HUES48 (cell line): ENCODE results near the gene MCM7.
"Not testable (repeated sequence)": the region's sequence is repeated elsewhere in the genome, so short reads cannot be mapped to it uniquely, and the experiment has no call there.

ENCODE experiments used
- H3K27ac ChIP-seq: one replicate; pipeline ENCODE4 v1.7.0; 2013; ENCODE audit warnings: low read depth, low read length, inconsistent platforms
- H3K27me3 ChIP-seq: 2 replicates; pipeline ENCODE4 v1.6.1; 2013; ENCODE audit warnings: mild to moderate bottlenecking, low read length; ENCODE audit not compliant: control insufficient read depth, insufficient read depth
- H3K36me3 ChIP-seq: 2 replicates; pipeline ENCODE4 v1.6.1; 2013; ENCODE audit warnings: low read length; ENCODE audit not compliant: control insufficient read depth, insufficient read depth
- H3K4me1 ChIP-seq: 2 replicates; pipeline ENCODE4 v1.6.1; 2013; ENCODE audit warnings: mild to moderate bottlenecking, low read length; ENCODE audit not compliant: control insufficient read depth, insufficient read depth
- H3K4me3 ChIP-seq: 2 replicates; pipeline ENCODE4 v1.5.1; 2013; ENCODE audit warnings: mild to moderate bottlenecking, low read depth, low read length
- H3K9ac ChIP-seq: 2 replicates; pipeline ENCODE4 v1.6.1; 2013; ENCODE audit warnings: mild to moderate bottlenecking, low read depth, low read length, moderate library complexity
- H3K9me3 ChIP-seq: 2 replicates; pipeline ENCODE4 v1.6.1; 2013; ENCODE audit warnings: low read length; ENCODE audit not compliant: control insufficient read depth, insufficient read depth

Gene MCM7

GRCh38 chr7:100101016-100101862 lies at the start of gene MCM7, which contains the start of gene AP4M1:
MCM7 (minus strand) TSS chr7:100101397; CDS start chr7:100101294, 103 bp downstream.
AP4M1 (plus strand) TSS chr7:100101643; CDS start chr7:100101715, 72 bp downstream.
- Histone ChIP-seq H3K36me3 (peaks cover 64% of the 10 kb centered on the region), H3K27me3 (no peaks in the 10 kb centered on the region), H3K27ac (peak within 1 kb of the TSS; percentile 100), H3K4me3 (peak within 1 kb of the TSS; percentile 96), H3K9me3 (no peaks in the 10 kb centered on the region), H3K9ac (peak within 1 kb of the TSS; percentile 100), H3K4me1 (peaks cover 10% of the 10 kb centered on the region; the same call in 1 of the 2 replicates)

DNA sequence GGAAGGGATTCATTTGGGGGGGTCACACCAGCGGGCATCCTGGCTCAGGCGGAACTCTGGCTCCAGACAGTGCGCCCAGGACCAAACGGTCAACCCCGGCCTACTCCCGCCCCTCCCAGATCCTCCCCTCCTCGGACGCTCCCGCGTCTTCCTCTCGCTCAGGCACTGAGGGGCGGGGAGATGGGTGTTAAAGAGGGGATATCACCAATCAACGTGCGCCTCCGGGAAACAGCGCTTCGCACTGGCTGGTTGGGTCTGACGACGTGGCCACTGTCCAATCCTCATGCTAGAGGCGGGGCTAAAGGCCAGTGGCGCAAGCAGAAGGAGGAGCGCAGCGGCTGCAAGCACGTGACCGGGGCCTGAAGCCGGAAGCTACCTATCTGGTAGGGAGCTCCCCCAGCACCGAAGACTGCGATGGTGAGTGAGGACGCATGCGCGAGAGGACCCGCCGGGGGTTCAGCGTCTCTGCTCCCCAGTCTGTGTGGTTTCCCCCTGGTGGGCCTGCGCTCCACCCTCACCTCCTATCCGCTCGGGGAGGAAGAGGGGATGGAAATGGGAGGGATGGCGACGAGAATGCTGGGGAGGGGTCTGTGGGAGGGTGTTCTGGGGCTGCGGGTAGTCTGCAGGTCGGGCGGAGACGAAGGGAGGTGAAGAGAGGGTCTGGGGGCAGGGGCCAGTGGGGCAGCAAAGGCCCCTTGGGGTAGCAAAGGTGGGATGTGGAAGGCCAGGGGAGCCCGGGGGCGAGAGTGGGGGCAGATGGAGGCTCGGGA lies 47.5 kb upstream of the MCM7 start, which contains the start of gene LAMTOR4:
Gene LAMTOR4 (plus strand): TSS at position 360 of the 770 bp plus-strand sequence. CDS start 55 bp downstream, at position 415.
- Histone ChIP-seq H3K4me1 (peaks cover 10% of the 10 kb centered on the region), H3K27me3 (no peaks in the 10 kb centered on the region), H3K9me3 (no peaks in the 10 kb centered on the region), H3K4me3 (peak within 1 kb of the TSS; percentile 81), H3K9ac (peak within 1 kb of the TSS; percentile 60), H3K27ac (peak within 1 kb of the TSS; percentile 68), H3K36me3 (peaks cover 31% of the 10 kb centered on the region)

DNA sequence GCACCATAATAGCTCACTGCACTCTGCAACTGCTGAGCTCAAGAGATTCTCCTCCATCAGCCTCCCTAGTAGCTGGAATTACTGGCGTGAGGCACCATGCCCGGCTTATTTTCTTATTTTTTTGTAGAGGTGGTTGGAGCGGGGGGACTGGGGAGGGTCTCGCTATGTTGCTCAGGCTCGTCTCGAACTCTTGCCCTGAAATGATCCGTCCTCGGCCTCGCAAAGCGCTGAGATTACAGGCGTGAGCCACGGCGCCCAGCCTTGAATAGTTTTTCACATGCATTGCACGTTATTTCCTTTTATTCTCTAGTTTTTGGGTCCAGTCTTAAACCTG lies 47.0 kb upstream of the MCM7 start:
- H3K27me3 ChIP-seq: no peaks in the 10 kb centered on the region
- H3K9me3 ChIP-seq: no peaks in the 10 kb centered on the region
- no peak overlapping the region for H3K9ac ChIP-seq
- peak overlapping the region; percentile 47 for H3K27ac ChIP-seq
- H3K4me3 ChIP-seq: peak overlapping the region; percentile 48
- peaks cover 10% of the 10 kb centered on the region for H3K4me1 ChIP-seq
- peaks cover 25% of the 10 kb centered on the region for H3K36me3 ChIP-seq

DNA sequence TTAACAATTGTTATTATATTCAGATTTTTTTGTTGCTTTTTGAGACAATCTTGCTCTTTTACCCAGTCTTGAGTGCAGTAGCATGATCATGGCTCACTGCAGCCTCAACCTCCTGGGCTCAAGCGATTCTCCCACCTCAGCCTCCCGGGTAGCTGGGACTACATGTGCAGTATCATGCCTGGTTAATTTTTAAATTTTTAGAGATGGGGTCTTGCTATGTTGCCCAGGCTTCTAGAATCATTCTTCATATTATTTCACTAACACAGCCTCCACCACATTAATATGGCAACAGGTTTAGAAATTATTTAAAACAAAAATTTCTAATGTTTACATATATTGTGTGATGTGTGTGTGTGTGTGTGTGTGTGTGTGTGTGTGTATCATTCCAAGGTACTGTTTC lies 46.1 kb upstream of the MCM7 start:
- H3K27ac ChIP-seq: no peak overlapping the region
- no peaks in the 10 kb centered on the region for H3K9me3 ChIP-seq
- no peak overlapping the region for H3K9ac ChIP-seq
- no peaks in the 10 kb centered on the region for H3K27me3 ChIP-seq
- H3K4me1 ChIP-seq: peaks cover 10% of the 10 kb centered on the region
- no peak overlapping the region for H3K4me3 ChIP-seq
- H3K36me3 ChIP-seq: peaks cover 16% of the 10 kb centered on the region

- H3K9me3 ChIP-seq, H3K27me3 ChIP-seq, H3K4me3 ChIP-seq, H3K9ac ChIP-seq, H3K36me3 ChIP-seq, H3K4me1 ChIP-seq, H3K27ac ChIP-seq: not testable (repeated sequence)
Observed at GRCh38 chr7:100146350-100146749, 45.2 kb upstream of the MCM7 start.

DNA sequence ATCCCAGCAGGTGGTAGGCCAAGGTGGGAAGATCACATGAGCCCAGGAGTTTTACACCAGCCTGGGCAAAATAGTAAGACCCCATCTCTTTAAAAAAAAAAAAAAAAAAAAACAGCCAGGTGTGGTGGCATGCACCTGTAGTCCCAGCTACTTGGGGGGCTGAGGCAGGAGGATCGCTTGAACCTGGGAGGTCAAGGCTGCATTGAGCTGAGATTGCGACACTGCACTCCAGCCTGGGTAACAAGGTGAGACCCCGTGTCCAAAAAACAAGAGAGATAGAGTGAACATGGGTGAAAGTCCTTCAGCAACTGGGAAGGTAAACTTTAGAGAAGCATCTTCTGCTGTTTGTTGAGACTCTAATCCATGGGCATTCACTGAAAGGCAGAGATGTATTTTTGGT lies 41.3 kb upstream of the MCM7 start:
- Histone ChIP-seq H3K4me1 (no peaks in the 10 kb centered on the region), H3K9ac (no peak overlapping the region), H3K4me3 (no peak overlapping the region), H3K27me3 (no peaks in the 10 kb centered on the region), H3K9me3 (no peaks in the 10 kb centered on the region), H3K36me3 (no peaks in the 10 kb centered on the region), H3K27ac (no peak overlapping the region)

DNA sequence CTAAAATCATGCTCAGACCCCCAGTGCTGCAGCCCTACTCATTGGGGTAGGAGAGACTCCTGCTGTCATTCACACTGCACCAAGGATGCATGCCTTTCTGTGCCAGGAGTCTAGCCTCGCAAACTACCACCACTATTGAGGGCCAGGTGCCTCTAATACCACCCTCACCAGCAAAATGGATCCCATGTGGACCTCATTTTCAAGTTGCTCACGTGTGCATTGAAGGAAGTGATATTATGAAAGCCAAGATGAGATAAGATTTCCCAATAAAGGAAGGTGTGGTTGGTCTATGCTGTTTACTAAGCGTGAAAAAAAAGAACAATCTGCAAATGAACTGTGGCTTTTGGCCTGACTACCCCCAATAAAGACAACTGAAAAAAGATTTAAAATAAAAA lies 40.4 kb upstream of the MCM7 start:
- Histone ChIP-seq H3K36me3 (no peaks in the 10 kb centered on the region), H3K9ac (no peak overlapping the region), H3K4me1 (no peaks in the 10 kb centered on the region), H3K4me3 (no peak overlapping the region), H3K9me3 (no peaks in the 10 kb centered on the region), H3K27me3 (no peaks in the 10 kb centered on the region), H3K27ac (no peak overlapping the region)

- Histone ChIP-seq H3K27me3 (no peaks in the 10 kb centered on the region), H3K9ac (no peak overlapping the region), H3K9me3 (no peaks in the 10 kb centered on the region), H3K4me3 (no peak overlapping the region), H3K4me1 (no peaks in the 10 kb centered on the region), H3K27ac (no peak overlapping the region), H3K36me3 (no peaks in the 10 kb centered on the region)
Observed at GRCh38 chr7:100137851-100138760, 36.9 kb upstream of the MCM7 start.

GRCh38 chr7:100132697-100133151 lies 31.5 kb upstream of the MCM7 start:
- no peak overlapping the region for H3K9ac ChIP-seq
- H3K27me3 ChIP-seq: peaks cover 11% of the 10 kb centered on the region
- H3K36me3 ChIP-seq: no peaks in the 10 kb centered on the region
- no peaks in the 10 kb centered on the region for H3K4me1 ChIP-seq
- no peak overlapping the region for H3K4me3 ChIP-seq
- no peak overlapping the region for H3K27ac ChIP-seq
- H3K9me3 ChIP-seq: no peaks in the 10 kb centered on the region

DNA sequence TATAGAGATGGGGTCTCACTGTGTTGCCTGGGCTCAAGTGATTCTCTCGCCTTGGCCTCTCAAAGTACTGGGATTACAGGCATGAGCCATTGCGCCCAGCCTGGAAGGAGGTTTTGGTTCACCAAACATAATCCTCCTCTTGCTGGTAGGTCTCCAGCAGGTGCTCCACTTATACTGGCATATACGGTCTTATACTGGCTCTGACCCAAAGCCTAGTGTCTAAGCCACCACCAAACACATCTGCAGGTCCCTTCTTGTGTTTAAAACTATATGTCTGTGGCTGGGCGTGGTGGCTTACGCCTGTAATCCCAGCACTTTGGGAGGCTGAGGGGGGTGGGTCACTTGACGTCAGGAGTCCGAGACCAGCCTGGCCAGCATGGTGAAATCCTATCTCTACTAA lies 30.9 kb upstream of the MCM7 start:
- no peaks in the 10 kb centered on the region for H3K4me1 ChIP-seq
- H3K9me3 ChIP-seq: no peaks in the 10 kb centered on the region
- H3K27me3 ChIP-seq: peaks cover 13% of the 10 kb centered on the region
- H3K27ac ChIP-seq: no peak overlapping the region
- H3K9ac ChIP-seq: no peak overlapping the region
- H3K36me3 ChIP-seq: no peaks in the 10 kb centered on the region
- no peak overlapping the region for H3K4me3 ChIP-seq
